GM19438 (cell line): Measurements from ENCODE around the gene RIMBP2.
"Not testable (repeated sequence)": the region's sequence is repeated elsewhere in the genome, so short reads cannot be mapped to it uniquely, and the experiment has no call there.

ENCODE experiments used
- ATAC-seq: cut with Tn5 transposase; IDR thresholded peaks from one replicate; pipeline ENCODE4 v1.9.1; 2021; ENCODE audit warnings: low read depth; ENCODE audit not compliant: unreplicated experiment

The RIMBP2 gene

DNA sequence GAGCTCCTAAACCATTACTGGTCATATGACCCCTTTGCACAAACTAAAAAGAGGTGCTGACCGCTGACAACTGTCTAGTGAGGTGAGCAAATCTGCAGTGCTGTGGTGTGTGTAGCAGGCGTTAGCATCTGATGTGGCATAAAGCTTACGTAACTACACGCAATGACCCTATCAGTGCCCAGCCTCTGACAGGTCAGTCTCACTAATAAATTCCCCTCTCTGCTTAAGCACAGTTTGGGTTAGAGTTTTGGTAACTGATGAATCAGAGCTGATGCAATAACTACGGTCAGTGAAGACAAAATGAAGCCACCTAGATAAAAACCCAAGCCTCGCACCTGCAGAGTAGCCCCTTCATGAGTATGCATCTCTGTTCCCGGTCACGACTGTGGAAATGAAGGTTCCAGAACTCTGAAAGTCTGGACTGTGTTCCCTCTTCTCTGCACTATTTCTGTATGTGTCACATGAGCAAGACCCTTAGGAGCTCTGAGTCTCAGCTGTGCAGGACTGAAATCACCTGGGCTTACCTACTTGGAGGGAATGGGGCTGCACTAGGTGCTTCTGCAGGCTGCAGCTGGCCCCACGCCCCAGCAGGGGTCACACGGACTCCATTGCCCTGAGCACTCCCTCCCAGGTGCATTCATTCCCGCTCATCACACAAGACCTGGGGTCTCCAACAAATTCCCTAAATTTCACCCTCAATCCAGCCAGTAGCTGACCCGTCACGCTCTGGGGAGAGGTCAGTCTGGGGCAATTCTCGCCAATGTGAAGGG is 54.4 kb downstream of the RIMBP2 start:
- ATAC-seq = no peak

DNA sequence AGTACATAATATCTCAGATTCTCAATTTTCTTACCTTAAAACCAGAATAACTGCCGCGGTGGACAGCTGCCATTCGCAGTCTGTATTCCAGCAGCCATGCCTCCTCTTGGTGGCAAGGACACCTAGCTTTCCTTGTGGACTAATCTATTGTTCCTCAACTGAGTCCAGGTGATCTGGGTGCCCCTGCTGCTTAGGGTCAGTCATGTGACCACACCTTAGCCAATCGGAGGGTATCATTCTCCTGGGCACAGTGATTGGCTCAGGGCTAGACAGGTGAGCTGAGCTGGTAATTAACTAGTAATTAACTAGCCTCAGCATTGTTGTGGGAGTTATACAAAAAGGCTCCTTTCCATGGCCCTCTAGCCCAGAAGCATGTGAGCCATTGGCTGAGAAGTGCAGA is 55.0 kb downstream of the RIMBP2 start:
- ATAC-seq = no peak

DNA sequence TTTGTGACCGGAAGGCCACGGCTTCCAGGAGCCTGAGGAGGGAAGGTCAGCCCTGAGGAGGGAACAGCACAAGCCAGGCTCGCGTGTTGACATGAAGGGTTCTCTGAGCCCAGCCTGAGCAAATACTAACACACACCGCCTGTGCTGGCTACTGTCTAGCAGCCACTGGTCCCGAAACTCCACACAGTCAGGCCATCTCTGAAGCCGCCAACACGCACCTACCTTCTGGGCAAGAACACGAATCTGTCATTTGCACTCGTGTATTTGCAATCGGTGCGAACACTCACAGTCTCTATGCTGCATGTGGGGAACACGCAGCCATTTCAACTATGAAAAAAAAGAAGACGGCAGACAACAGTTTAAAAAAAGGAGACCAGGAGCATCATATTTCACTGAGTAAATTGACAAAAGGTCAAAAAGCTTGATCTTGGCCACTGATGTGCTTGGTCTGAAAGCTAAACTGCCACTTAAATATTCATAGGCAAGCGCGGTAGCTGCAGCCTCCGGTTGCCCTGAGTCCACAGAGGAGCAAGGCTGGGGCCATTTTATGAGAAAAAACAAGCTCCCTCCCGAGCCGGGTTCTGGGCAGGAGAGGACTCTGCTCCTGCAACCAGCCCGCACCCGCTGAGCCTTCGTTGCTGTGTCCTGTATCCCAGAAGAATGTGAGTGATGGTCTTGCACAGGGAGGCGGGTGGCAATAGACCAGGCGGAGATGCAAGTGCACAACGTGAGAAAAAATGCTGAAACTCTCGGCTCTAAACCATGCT is 57.8 kb downstream of the RIMBP2 start:
- ATAC-seq = no peak

DNA sequence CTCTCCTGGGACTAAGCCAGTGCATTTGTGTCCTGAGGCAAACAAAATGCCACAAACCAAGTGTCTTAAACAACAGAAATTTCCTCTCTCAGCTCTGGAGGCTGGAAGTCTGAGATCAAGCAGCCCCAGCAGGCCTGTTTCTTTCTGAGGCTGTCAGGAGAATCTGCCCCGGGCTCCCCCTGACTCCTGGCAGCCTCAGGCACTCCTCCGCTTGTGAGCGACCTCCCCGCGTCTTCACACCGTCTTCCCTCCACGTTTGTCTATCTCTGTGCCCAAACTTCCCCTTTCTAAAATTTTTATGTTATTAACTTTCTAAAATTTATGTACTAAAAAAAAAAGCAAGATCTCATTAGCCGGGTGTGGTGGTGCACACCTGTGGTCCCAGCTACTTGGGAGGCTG is 59.7 kb downstream of the RIMBP2 start:
- no peak for ATAC-seq

DNA sequence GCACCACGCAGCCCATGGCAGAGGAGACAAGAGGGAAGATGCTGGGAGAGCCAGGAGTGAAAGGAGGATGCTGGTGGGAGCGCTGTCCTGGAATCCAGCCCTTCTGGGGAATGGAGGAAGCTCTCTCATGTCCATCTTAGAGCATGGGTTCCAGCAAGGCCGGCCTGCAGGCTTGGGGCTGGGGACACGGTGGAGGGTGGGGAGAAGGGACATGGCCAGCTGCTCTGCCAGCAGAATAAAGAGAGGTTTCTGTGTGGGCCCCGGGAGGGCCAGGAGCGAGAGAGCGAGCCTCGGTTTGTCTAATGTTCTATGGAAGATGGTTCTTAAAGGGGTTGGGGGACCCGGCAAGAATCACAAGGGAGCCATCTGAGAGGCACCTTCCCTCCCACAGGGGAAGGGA is 60.2 kb downstream of the RIMBP2 start:
- no peak for ATAC-seq

DNA sequence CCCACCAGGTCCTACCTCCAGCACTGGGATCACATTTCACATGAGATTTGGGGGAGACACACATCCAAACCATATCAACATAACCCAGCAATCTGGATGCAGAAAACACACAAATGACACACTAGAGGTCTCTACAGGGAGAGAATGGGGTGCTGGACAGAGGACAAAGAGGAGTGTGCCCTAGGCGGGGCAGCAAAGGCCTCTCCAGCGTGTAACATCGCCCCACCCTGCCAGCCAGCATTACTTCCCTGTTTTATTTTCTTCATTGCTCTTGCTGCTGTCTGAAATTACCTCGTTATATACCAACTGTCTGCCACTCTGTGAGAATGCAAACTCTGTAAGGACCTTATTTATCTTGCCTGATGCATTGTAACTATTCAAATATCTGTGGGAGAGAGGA is 61.1 kb downstream of the RIMBP2 start:
- ATAC-seq = no peak

DNA sequence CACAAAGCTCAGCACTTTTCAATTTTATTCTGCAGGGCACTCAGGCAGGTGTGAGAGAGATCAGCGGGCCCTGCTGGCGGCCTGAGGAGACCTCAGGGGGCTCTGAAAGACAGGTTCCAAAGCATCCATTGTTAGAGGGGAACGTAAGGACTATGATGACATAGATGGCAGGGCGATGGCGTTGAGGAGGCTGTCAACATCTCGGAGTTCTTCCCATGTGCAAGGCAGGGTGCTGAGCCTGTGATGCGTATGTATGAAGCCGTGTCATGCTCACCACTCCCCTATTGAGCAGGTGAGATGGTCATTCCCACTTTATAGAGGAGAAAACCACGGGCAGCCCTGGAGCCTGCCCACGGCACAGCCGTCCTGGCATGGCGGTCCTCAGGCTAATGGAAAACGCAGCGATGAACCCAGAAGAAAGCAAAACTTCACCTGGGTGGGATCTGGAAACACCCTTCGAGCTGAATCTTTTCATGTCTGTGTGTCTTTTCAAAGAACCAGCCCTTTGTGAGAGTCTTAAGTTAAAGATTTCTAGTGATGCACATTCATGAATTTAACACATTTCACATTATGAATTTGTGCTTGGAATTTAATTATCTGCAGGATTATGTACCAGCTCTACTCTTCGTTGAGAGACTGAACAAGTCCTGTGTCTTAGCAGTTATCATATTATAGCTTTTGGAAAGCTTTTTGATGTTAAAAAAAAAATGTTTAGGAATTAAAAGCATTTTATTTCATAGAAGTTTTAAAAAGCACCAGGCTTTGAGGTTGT is 64.7 kb downstream of the RIMBP2 start:
- no peak for ATAC-seq

DNA sequence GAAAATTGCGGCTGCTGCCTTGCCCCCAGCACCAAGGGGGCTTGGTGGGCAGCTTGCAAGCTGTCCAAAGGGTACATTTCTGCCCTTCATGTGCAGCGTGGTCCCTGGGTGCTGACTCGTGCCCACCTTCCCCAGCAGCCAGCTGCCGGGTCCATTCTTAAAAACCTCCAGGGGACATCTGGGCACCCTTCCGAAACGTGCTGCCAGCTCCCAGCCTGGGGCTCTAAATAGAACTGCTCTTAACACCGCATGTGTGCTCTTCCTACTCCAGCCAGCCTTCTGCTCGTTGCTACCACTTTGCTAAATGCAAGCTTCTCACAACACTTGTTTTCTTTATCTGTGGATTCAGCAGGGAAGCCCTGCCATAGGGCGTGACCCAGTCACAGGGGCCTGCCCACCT is 66.0 kb downstream of the RIMBP2 start:
- ATAC-seq = no peak

DNA sequence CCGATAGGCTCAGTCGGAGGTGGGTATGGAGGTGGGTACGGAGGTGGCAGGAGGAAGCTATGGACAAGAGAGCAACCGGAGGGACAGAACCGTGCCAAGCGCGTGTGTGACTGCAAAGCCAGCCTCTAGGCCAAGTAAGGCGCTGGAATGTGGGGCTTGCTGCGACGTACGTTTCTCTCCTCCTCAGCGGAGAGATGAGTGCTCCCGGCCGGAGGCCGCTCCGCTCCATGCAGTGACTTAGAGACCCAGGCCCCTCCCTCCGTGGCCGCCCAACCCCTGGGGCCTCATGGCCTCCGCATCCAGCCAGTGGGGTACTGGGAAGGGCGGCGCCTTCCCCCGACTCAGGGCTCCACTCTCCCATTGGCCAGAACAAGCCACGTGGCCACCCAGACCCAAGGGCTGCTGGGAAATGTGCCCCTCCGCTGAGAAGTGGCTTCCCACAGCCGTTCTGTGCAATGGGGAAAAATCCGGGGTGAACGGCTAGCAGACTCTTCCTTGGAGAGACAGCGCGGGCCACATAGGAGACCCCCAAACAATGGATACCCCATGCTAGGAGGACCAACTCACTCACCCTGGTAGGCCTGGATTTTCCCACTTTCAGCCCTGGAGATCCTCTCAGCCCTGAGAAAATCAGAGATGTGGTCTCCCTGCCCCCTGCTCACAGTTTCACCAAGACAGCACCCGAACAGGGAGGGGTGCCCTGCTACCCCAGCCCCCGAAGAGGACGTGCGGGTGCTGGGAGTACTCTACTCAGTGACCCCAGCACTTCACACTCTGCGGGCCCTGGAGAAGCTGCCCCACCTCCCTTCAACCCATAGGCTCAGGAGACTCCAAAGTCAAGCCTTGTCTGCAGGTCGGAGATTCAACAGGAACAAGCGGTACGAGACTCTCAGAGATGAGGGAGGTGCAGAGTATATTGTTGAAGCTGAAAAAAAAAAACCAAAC is 66.7 kb downstream of the RIMBP2 start:
- ATAC-seq = no peak

DNA sequence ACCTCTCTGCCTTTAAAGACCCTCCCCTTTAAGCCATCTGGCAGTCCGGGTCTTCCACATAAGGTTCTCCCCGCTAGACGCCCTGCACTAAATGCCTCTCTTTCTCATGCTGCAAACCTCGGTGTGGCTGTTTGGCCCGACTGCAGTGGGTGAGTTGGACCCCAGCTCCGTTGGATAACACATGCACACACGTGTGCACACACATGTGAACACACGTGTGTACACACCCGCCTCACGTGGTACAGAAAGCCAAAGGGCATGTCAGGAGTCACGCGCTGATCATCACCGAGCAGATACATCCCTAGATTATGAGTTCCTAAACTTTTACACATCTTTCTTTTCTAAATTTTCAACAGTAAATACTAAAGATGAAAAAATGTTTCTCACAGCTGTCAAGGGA is 68.3 kb downstream of the RIMBP2 start:
- no peak for ATAC-seq

DNA sequence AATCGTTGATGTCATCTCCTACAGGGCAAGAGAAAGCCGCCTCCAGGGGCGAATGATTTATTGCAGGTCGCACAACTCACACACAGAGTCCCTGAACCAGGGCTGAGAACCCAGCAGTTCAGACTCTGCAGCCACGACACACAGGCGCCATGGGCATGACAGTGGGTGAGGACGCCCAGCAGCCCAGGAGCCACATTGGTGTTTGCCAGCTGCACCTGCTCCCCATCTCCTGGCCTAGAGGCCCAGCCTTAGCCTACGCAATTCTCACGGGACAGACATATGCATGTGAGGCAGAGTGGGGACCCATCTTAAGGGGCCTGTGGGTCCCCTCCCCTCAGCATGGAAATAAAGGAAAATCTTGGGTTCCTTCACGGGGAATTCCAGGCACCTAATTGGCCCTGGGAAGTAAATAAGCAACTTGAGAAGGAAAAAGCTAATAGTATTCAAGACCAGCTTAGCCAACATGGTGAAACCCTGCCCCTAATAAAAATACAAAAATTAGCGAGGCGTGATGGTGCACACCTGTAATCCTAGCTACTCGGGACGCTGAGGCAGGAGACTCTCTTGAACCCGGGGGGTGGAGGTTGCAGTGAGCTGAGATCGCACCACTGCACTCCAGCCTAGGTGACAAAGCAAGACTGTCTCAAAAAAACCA is 69.3 kb downstream of the RIMBP2 start:
- ATAC-seq = no peak

DNA sequence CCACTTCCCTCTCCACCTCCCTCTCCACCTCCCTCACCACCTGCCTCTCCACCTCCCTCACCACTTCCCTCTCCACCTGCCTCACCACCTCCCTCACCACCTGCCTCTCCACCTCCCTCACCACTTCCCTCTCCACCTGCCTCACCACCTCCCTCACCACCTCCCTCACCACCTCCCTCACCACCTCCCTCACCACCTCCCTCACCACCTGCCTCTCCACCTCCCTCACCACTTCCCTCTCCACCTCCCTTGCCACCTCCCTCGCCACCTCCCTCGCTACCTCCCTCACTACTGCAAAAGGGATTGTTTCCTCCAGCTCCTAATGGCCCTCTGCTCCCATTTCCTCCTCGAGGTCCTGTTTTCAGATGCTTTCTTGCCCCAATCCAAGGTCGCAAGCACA is 69.9 kb downstream of the RIMBP2 start:
- not testable (repeated sequence) for ATAC-seq

DNA sequence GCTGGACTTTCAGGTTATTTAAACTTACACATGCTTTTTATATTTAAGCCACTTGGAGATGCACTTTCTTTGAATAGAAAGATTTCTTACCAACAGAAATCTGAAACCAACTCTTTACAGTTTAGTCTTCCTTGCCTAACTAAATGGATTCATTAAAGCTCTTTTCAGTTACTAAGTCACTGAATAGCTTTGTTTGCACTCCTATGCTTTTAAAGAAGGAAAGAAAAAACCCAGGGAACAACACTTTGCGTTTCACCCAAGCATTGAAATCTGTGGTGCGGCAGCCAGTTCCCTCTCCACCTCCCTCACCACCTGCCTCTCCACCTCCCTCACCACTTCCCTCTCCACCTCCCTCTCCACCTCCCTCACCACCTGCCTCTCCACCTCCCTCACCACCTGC is 70.3 kb downstream of the RIMBP2 start:
- no peak for ATAC-seq

DNA sequence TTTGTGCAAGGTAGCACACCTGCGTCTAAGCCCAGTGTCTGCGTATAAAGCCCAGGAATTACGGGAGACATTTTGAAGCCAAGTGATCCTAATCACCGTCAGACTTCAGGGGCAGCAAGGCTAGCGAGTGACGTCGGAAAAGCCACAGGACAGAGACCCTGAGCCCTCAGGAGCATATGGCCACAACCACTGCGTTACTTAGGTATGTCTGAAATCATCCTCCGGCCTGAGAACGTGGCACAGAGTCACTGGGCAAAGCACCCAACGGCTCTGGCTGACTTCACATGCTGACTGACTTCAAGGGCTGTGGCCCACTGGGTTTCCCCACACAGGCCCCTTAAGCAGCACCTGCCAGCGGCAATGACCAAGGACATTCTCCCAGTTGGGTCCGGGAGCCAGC is 71.5 kb downstream of the RIMBP2 start:
- ATAC-seq = no peak

DNA sequence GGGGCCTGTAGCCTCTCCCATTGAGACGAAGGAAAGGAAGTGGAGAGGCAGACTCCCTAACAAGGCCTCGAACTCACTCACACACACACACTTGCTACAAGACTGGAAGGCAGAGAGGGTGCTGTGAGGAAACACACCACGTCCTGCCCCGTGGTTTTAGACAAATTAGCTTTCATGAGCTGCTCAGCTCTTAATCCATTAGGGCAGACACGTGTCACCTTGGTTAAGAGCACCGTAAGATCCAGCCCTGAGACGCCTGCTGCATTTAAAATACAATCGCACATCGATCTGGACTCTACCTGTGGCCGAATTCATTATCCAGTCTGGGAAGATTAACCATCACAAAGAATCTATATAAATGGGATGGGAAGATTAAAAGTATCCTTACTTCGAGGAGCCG is 72.0 kb downstream of the RIMBP2 start:
- no peak for ATAC-seq

DNA sequence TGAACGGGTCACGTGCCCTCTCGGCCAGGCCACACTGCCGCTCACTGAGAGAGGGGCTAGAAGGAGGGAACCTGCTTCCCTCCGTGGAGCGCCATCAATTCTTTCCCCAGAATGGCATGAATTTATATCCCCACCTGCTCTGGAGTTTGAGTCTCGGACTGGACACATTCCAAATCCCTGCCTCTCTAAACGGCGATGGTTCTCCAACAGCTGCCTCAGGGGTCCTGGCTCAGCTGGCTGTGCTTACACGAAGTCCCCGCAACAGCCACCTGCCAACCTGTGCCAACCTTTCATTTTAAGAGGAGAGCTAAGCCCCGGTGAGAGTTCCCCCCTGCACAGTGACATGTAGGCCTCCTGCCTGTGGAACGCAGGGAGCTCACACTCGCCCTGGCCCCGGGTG is 73.2 kb downstream of the RIMBP2 start:
- no peak for ATAC-seq

DNA sequence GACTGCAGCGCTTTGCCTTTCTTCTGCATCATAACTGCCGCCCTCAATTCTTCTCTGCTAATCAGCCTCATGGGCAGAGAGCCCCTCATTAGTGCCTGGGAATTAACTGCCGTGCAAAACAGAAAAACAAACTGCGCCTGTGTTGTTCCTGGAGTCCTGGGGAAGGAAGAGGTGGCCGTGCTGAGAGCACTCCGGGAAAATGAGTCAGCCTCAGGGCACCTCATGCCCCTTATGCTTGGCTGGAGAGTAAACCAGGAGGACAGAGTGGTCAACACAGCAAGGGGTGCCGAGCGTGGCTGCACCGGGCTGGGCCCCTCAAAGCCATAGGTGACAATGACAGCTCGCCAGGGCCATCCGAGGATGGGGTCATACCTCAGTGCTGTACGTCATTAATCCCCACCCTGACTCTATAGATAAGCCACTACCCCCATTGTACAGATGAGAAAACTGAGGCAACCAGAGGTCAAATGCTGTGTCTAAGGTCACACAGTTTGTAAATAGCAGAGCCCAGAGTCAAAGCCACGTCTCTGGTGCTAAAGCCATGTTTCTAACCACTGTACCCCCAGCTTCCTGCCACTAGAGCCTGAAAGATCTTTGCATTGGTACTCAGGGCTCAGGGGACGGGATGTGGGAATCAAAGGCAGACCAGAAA is 74.4 kb downstream of the RIMBP2 start:
- ATAC-seq = no peak

DNA sequence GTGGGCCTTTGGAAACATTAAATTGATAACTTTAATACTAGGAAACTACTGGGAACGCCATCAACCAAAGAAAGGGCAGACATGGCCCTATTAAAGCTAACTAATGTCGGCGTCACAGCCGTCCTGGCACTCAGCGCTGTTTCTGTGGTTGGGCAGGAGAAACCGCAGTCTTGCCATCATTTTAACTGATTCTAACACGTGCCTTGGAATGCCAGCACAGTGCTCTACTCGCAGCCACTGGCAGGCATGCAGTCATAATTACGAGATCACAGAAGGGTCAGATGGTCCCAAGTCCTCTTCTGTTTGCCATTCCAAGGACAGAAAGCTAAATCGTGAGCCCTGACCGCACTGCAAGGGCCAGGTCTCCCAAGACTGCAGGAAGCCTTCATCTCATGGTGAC is 75.2 kb downstream of the RIMBP2 start:
- ATAC-seq = no peak

DNA sequence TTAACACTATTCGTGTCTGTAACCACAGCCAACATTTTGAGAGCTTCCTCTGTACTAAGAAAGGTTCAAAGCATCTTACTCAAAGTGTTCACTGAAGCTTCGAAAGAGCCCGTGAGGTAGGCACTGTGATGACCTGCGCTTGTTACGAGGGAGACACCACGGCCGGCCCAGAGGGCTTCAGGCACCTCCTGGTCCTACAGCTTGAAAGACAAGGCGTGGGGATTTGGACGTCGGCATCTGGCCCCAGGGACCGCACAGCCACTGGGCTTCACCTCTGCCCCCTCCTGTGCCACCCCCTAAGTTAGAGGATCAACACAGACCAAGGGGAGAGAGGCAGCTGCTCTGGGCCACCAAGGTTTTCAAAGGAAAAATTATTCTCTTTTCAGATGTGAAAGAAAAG is 75.6 kb downstream of the RIMBP2 start:
- no peak for ATAC-seq
